ENCODE results near the gene CAPG.
"Not testable (repeated sequence)": the region's sequence is repeated elsewhere in the genome, so short reads cannot be mapped to it uniquely, and the experiment has no call there.

The CAPG gene

DNA sequence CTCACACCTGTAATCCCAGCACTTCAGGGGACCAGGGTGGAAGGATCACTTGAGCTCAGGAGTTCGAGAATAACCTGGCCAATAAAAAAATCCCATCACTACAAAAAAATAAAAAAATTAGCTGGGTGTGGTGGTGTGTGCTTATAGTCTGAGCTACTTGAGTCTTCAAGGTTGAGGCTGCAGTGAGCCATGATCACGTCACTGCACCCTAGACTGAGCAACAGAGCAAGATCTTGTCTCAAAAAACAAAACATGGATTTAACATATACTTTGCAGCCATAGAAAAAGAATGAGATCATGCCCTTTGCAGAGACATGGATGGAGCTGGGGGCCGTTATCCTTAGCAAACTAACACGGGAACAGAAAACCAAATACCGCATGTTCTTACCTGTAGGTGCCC lies 30.6 kb upstream of the CAPG start:
- intact Hi-C loops (cut with DNase I; ENCODE audit: low total_unique reads), result no loop called here
- Histone ChIP-seq H3K36me3 (no peaks in the 10 kb centered on the region), H3K4me3 (no peak overlapping the region), H3K27ac (no peak overlapping the region), H3K4me1 (peaks cover 0 to 36% (median 25%) of the 10 kb centered on the region in 4 donors), H3K9me3 (no peaks in the 10 kb centered on the region), H3K27me3 (no peaks in the 10 kb centered on the region)
- TF ChIP-seq, protein P1, sequence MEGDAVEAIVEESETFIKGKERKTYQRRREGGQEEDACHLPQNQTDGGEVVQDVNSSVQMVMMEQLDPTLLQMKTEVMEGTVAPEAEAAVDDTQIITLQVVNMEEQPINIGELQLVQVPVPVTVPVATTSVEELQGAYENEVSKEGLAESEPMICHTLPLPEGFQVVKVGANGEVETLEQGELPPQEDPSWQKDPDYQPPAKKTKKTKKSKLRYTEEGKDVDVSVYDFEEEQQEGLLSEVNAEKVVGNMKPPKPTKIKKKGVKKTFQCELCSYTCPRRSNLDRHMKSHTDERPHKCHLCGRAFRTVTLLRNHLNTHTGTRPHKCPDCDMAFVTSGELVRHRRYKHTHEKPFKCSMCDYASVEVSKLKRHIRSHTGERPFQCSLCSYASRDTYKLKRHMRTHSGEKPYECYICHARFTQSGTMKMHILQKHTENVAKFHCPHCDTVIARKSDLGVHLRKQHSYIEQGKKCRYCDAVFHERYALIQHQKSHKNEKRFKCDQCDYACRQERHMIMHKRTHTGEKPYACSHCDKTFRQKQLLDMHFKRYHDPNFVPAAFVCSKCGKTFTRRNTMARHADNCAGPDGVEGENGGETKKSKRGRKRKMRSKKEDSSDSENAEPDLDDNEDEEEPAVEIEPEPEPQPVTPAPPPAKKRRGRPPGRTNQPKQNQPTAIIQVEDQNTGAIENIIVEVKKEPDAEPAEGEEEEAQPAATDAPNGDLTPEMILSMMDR (IDR thresholded peaks at IDR 0.05), result no peak
- no peak for DNase-seq

DNA sequence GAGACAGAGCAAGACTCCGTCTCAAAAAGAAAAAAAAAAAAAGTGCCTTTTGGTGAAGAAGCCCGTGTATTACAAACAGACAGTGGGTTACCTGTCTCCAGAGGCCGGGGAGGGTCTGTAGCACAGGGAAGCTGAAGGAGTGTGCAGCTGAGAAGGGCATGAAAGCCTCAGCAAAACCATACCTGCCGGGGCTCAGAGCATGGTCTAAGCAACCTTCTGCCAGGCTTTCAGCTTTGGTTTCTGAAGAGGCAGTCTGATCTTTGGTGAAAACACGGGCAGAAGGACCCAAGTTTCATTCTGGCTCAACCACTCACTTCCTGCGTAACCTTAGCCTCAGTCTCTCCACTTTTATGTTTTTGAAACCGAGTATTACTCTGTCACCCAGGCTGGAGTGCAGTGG lies 29.8 kb upstream of the CAPG start:
- TF ChIP-seq, protein P1 (IDR thresholded peaks at IDR 0.05), result no peak
- Histone ChIP-seq H3K36me3 (no peaks in the 10 kb centered on the region), H3K27ac (no peak overlapping the region), H3K4me3 (no peak overlapping the region), H3K27me3 (no peaks in the 10 kb centered on the region), H3K4me1 (peaks cover 0 to 32% (median 23%) of the 10 kb centered on the region in 4 donors), H3K9me3 (no peaks in the 10 kb centered on the region)
- DNase-seq, result no peak
- intact Hi-C loops (cut with DNase I; ENCODE audit: low total_unique reads), result loop anchor here (5.0 kb wide), 1 partner anchor 97 kb away; the partner anchor contains the start of gene MAT2A

DNA sequence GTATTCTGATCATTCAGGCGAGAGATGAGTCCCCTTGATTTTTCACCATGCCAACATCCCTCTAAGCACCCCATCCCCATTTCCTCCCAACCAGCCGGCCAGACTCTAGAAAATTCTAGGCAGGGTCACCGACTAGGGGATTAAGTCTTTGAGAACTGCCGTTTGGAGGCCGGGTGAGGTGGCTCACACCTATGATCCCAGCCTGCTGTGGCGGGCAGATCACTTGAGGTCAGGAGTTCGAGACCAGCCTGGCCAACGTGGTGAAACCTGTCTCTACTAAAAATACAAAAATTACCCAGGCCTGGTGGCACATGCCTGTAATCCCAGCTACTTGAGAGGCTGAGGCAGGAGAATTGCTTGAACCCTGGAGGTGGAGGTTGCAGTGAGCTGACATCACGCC lies 29.4 kb upstream of the CAPG start:
- not testable (repeated sequence) for H3K27me3 ChIP-seq, H3K4me3 ChIP-seq, H3K36me3 ChIP-seq, DNase-seq, H3K9me3 ChIP-seq
- Histone ChIP-seq H3K4me1 (peaks cover 0 to 33% (median 25%) of the 10 kb centered on the region in 4 donors), H3K27ac (peak overlapping the region; percentile 94 to 97)
- intact Hi-C loops (cut with DNase I; ENCODE audit: low total_unique reads), result loop anchor here (5.0 kb wide), 1 partner anchor 98 kb away; the partner anchor contains the start of gene MAT2A

GRCh38 chr2:85439025-85439472 lies 28.9 kb upstream of the CAPG start:
- Histone ChIP-seq H3K4me3 (no peak overlapping the region), H3K27me3 (no peaks in the 10 kb centered on the region), H3K27ac (peak overlapping the region; percentile 94 to 97), H3K36me3 (no peaks in the 10 kb centered on the region), H3K9me3 (no peaks in the 10 kb centered on the region), H3K4me1 (peaks cover 0 to 37% (median 28%) of the 10 kb centered on the region in 4 donors)
- intact Hi-C loops (cut with DNase I; ENCODE audit: low total_unique reads), result loop anchor here (5.0 kb wide), 1 partner anchor 98 kb away; the partner anchor contains the start of gene MAT2A
- no peak for DNase-seq
- TF ChIP-seq, protein P1 (IDR thresholded peaks at IDR 0.05), result no peak

DNA sequence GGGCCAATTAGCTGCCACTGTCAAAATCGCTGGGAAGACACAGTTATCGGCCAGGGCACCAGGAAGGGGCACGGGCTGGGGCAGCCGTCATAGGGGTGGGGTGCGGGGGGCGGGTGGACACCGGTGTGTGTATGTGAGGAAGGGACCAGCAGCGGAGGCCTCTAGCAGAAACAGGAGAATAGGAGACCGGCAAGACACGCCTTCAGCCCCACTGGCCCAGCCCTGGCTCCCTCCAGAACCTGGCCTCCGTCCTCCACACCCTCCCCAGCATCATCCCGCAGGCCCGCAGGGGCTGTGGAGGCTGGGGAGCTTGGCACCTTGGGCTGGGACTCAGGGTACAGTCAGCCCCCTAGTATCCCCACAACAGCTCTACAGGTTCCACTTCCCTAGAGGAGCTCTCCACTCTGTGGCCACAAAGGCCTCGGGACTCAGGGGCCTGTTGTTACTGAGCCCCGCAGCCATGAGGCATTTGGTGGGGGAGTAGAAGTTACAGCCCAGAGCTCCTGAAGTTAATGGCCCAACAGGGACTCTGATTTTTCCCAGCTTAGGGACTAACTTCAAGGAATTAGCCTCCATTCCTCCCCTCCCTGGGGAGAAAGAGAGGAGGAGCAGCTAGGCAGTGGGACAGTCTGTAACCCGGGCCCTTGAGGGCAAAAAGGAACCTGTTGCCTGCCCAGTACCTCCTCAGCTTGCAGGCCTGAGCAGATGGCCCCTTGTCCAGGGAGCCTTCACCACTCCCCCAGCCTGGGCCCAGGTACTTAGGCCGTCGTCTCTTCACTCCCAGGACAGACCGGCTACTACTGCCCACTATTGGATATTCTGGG lies 28.2 kb upstream of the CAPG start:
- H3K9me3 ChIP-seq, result no peaks in the 10 kb centered on the region
- no peaks in the 10 kb centered on the region for H3K27me3 ChIP-seq
- peak in 1 of 2 donors; percentile 77 for DNase-seq
- H3K36me3 ChIP-seq, result no peaks in the 10 kb centered on the region
- H3K4me3 ChIP-seq, result peak overlapping the region; percentile 56 to 66
- H3K4me1 ChIP-seq, result peaks cover 0 to 43% (median 35%) of the 10 kb centered on the region in 4 donors
- H3K27ac ChIP-seq, result peak overlapping the region; percentile 94 to 97
- intact Hi-C loops (cut with DNase I; ENCODE audit: low total_unique reads), result loop anchor here (5.0 kb wide), 1 partner anchor 99 kb away; the partner anchor contains the start of gene MAT2A
- TF ChIP-seq, protein P1 (IDR thresholded peaks at IDR 0.05), result no peak
